NCI-H1105 treated with DMSO at 0.1 percent for 48 hours (cell line): ENCODE data around the gene FYTTD1.
A peak's percentile ranks its signal among the peaks of the same experiment; 100 is the strongest.
"Not testable (repeated sequence)": the region's sequence is repeated elsewhere in the genome, so short reads cannot be mapped to it uniquely, and the experiment has no call there.

Source experiments
- DNase-seq: peaks from one replicate; lab custom pipeline; 2025; lab: John Stamatoyannopoulos, UW

Gene FYTTD1

DNA sequence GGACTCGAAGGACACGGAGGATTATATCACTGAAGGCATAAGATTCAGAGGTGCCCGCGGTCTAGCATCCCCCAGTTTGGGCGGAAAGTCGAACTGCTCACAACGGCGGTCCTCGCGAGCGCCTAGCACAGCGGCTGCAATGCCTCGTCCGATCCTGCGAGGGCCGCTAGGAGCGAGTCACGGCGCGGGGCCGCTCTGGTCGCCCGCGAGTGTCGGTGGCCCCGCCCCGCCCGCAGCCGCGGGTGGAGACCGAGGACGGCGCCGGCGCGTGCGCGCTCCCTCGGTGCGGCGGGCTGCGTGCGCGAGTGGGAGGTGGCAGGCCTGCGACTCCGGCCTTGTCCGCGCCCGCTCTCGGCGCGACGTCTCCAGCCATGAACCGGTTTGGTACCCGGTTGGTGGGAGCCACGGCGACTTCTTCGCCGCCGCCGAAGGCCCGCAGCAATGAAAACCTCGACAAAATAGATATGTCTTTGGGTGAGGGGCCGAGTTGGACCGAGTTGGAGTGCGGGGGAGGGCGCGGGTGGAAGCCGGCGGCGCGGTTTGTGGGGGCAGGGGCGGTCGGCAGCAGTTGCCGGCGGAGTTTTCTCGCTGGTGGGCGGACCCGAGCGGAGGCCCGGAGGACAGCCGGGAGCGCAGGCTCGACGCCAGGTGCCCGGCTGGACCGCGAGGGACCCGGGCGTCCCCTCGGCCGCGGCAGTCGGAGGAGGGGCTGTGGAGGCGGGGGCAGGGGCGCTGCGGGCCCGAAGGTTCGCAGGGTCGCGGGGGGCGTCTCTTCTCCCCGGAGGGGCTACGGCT, at the start of gene FYTTD1:
TSS of gene FYTTD1 (plus strand) at position 283 of the 795 bp plus-strand sequence. CDS start at position 372, 89 bp downstream.
- peak; percentile 94 for DNase-seq

DNA sequence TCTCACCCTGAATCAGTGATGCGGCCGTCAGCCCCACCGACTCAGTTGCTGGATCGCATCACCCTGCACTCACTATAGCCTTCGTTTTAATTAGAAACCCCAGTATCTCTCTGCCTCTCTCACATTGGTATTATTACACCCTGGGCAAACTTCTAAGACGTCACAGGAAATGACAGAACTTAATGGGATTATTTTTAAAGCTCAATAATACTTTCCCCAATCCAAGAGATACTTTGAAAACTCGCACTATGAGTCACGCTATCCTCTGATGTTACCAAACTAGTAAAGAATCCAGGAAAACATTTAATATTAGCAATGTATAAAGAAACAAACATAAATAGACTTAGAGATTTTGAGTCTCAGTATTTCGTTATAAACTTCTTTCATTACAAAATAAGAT, 49.6 kb upstream of the FYTTD1 start:
- no peak for DNase-seq

- no peak for DNase-seq
Observed at GRCh38 chr3:197701841-197702240, 47.8 kb upstream of the FYTTD1 start.

DNA sequence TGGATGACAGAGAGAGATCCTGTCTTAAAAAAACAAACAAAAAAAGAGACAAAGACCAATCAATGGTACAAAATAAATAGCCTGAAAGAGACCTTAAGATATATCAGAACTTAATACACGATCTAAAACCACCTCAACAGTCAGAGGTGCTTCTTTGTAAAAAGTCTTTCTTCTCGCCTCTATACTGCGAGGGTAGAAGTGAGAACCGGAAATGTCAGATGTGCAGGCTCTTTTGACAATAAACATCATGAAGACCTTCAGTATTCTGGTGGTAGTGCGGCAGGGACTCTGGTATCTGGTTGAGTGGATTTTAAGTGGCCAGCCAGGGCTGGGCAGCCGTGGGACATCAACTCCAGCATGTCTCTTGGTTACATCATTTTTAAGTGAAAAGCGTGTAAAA, 43.0 kb upstream of the FYTTD1 start:
- no peak for DNase-seq

DNA sequence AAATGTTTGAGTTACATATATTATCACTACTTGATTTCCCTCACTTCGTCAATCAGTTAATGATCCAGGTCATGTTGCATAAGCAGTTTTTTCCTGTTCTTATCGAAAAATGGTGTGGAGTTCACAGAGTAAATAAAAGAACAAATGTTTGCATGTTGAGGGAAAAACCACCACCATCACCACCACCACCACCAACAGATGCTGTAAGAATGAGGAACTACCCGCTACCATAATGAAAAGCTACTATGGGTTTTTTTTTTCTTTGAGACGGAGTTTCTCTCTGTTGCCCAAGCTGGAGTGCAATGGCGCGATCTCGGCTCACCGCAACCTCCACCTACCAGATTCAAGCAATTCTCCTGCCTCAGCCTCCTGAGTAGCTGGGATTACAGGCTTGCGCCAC, 40.5 kb upstream of the FYTTD1 start:
- no peak for DNase-seq

DNA sequence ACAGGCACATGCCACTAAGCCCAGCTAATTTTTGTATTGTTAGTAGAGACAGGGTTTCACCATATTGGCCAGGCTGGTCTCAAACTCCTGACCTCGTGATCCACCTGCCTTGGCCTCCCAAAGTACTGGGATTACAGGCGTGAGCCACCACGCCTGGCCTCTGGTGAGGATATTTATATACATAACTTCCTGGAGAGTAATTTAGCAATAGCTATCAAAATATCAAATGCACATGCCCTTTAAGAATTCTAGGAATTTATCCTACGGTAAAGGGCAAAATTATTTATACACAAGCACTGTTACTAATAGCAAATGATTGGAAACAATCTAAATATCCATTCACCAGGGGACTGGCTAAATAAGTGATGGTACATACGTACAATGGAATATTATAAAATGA, 38.7 kb upstream of the FYTTD1 start:
- DNase-seq = not testable (repeated sequence)

DNA sequence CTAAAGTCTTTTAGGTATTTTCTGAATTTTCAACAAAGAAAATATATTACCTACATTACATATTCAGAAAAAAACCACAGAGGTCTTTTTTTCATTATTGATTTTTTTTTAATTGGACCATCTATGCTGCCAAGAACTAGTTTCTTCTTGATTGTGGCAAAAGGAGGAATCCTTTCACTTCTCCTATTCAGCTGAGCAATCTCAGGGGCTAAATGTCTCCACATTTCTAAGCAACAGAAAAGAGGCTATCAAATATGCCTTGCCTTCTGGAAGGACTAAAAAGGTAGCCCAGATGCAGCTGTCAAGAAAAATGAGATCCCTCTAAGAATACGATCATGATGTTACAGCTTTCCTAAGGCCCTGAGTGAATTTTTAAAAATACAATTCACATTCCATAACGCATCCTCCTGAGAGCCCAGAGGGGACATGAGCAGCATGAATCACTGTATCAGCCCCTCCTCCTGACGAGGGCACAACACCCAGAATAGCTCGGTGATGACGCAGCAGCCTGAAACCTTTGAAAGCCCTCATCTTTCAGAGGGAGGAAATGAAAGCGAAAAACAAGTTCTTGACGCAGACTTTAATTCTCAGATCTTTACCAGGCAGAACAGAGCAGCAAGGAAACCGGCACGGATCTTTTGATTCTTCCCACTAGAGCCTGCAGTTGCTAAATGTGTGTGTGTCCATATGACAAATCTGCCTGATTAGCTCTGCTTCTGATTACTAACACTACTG, 37.5 kb upstream of the FYTTD1 start:
- DNase-seq = no peak

DNA sequence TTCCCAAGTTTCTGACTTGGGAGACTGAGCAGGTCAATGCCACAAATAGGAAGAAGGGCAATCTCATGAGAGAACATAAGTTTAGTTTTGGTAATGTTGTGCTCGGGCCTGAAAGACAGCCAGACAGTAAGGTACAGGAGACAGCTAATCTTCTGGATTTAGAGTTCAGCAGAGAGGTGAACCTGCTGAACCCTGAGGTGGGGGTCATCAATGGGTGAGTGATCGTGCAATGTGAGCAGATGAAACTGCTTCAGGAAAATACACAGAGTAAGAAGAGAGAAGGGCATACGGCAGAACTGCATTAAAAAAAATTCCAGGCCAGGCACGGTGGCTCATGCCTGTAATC, 36.2 kb upstream of the FYTTD1 start:
- no peak for DNase-seq

DNA sequence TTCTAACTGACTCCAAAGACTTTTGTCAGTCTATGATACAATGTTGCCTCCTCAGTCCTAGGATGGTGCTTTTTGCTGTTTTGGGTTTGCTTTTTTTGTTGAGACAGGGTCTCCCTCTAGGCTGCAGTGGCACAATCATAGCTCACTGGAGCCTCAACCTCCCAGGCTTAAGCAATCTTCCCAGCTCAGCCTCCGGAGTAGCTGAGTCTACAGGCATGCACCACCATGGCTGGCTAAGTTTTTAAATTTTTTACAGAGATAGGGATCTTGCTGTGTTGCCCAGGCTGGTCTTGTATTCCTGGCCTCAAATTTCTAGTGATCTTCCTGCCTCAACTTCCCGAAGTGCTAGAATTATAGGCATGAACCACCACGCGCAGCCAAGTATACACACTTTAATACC, 35.4 kb upstream of the FYTTD1 start:
- DNase-seq = no peak

DNA sequence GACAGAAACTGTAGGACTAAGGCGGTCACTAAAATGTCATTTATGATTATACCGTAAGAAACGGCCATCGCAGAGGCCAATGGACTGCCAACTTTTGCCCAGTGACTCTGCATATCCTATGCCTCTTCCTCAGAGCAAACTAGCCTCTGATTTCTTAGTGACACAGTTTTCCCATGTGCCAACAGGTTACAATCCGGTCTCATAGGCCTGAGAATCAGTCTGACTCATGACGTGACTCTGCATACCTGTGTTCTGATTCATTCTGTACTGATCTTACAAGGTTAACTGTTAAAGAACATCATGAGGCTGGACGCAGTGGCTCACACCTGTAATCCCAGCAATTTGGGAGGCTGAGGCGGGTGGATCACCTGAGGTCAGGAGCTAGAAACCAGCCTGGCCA, 30.8 kb upstream of the FYTTD1 start:
- DNase-seq = no peak

DNA sequence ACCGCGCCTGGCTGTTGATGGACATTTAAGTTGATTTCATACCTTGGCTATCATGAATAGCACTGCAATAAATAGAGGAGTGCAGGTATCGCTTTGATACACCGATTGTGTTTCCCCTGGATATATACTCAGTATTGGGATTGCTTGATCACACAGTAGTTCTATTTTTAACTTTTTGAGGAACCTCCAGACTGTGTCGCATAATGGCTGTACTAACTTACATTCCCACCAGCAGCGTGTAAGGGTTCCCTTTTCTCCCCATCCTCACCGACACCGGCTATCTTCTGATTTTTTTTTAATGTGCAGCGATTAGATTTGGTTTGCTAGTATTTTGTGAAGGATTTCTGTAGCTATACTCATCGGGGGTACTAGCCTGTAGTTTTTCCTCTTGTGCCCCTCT, 29.0 kb upstream of the FYTTD1 start:
- DNase-seq = no peak

GRCh38 chr3:197722734-197723133, 26.9 kb upstream of the FYTTD1 start:
- DNase-seq = no peak

- DNase-seq = not testable (repeated sequence)
Observed at GRCh38 chr3:197727878-197728277, 21.8 kb upstream of the FYTTD1 start.

- DNase-seq = no peak
Observed at GRCh38 chr3:197728487-197728886, 21.2 kb upstream of the FYTTD1 start.

GRCh38 chr3:197730200-197730599, 19.5 kb upstream of the FYTTD1 start:
- peak; percentile 15 for DNase-seq

DNA sequence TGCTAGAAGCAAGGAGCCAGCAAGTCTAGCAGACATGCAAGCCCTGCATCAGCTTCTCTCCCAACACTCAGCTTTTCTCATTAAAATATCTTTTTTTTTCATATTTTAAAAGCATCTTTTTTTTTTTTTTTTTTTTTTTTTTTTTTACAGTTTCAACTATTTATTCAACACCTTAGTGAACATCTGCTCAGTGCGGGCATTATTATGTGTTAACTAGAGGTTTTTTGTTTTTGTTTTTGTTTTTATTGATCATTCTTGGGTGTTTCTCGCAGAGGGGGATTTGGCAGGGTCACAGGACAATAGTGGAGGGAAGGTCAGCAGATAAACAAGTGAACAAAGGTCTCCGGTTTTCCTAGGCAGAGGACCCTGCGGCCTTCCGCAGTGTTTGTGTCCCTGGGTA, 18.9 kb upstream of the FYTTD1 start:
- not testable (repeated sequence) for DNase-seq

GRCh38 chr3:197731483-197731882, 18.2 kb upstream of the FYTTD1 start:
- not testable (repeated sequence) for DNase-seq

DNA sequence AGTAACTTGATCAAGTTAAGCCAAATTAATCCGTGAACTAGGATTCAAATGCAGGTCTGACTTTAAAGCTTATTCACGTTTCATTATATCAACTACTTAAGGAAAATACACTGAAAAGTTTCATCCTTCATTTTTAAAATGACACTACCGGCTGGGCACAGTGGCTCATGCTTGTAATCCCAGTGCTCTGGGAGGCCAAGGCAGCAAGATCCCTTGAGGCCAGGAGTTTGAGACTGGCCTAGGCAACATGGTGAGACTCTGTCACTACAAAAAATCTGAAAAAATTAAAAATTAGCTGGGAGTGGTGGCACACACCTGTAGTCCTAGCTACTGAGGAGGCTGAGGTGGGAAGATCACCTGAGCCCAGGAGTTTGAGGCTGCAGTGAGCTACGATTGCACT, 16.6 kb upstream of the FYTTD1 start:
- DNase-seq = no peak

- DNase-seq = no peak
Observed at GRCh38 chr3:197734667-197735318, 14.9 kb upstream of the FYTTD1 start.

- DNase-seq = peak; percentile 35
Observed at GRCh38 chr3:197736010-197736490, 13.6 kb upstream of the FYTTD1 start.

DNA sequence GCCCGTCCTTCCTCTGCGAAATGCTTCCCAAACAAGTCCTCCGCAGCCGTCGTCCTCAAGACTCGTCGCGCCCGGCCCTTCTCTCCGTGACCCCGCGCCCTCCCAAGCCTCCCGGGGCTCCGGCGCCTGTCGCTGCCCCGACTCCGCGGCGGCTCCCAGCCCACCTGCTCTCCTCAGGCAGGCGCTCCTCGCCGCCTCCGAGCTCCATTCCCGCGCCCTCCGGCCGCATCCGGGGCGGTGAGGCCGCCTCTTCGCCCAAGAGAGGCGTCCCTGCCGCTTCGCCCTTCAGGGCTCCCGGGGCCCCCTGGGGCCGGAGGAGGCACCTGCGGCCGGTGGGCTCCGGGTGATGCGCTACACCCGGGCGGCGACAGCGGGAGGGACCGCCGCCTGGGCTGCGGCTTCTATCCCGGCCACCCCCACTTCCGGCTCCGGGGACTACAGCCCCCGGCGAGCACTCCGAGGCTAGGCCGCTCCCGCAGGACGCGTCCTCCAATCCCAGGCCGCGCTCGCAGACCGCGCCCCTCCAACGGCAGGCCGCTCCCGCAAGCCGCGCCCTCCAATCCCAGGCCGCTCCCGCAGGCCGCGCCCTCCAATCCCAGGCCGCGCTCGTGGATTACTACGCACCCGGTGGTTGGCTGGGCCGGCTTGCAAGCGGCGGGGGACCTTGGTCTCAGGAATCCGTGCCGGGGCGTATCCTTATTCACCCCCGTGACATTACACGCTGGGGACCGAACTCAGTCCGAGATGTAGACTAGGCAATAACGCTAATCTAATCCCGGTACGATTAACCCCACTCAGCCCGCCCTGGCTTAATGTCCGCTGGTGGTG, 13.0 kb upstream of the FYTTD1 start, which contains the start of gene RUBCN:
TSS of gene RUBCN (minus strand) at position 414 of the 828 bp plus-strand sequence. CDS start at position 229, 185 bp downstream.
- DNase-seq = peak; percentile 99

DNA sequence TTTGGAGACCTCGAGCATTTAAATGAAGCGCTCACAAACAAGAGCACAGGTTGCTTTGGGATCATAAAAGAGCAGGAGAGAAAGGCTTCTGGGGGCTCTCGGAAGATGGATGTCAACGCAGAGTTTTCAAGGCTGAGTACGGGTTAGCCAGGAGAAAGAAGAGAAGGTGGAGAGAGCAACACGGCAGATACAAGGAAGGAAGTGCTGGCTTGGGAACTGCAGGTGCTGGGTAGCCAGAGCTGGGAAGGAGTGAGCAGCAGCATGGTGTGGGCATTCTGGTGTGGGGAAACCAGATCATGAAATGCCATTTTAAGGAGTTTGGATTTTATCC, 12.4 kb upstream of the FYTTD1 start:
- DNase-seq = no peak
